Spinal cord (tissue), 10 donors: ENCODE measurements around the gene SPTLC1. TPM values are rescaled to one million over a fixed set of nuclear protein-coding genes. Genes with fewer than 3 reads are reported as not detected.
"Not testable (repeated sequence)": the region's sequence is repeated elsewhere in the genome, so short reads cannot be mapped to it uniquely, and the experiment has no call there.

Experiments
- DNase-seq, 6 donors: peaks; one replicate each; pipeline versions ENCODE4 v3.0.0 to v3.0.0-alpha.2; 2013 to 2015; ENCODE audit warnings: low spot score in 6 of 6, low read depth in 4 of 6
- H3K27ac ChIP-seq: one replicate; pipeline ENCODE4 v1.5.1; 2013; ENCODE audit warnings: low read depth, low read length, control low read depth
- H3K27me3 ChIP-seq: one replicate; pipeline ENCODE4 v1.6.1; 2013; ENCODE audit warnings: low read length; ENCODE audit not compliant: control insufficient read depth, insufficient read depth
- H3K36me3 ChIP-seq: one replicate; pipeline ENCODE4 v1.6.1; 2013; ENCODE audit warnings: low read length; ENCODE audit not compliant: control insufficient read depth, insufficient read depth
- H3K4me1 ChIP-seq: one replicate; pipeline ENCODE4 v1.6.1; 2013; ENCODE audit warnings: low read length; ENCODE audit not compliant: control insufficient read depth, insufficient read depth
- H3K4me3 ChIP-seq: one replicate; pipeline ENCODE4 v1.5.1; 2013; ENCODE audit warnings: low read depth, low read length, control low read depth
- H3K9me3 ChIP-seq: one replicate; pipeline ENCODE4 v1.6.1; 2013; ENCODE audit warnings: low read length; ENCODE audit not compliant: control insufficient read depth, insufficient read depth
- WGBS: methylation state at CpG from one replicate; pipeline ENCODE4 v1.1.5; 2013; ENCODE audit warnings: missing lambda C conversion rate; ENCODE audit not compliant: insufficient coverage; 5-methylcytosine and 5-hydroxymethylcytosine counted together
- polyA plus RNA-seq, 2 donors: library from polyadenylated mRNA; unstranded; fragments of 120-200 nt; gene quantifications; one replicate each; pipeline ENCODE4 v1.2.1, GENCODE V29; 2013; ENCODE audit not compliant: insufficient read length in 2 of 2
- total RNA-seq, 2 donors: library from RNA; depleted of rRNA in 1 of 2; stranded (reverse); fragments of 120-200 nt in 1 of 2; fragments of >200 nt in 1 of 2; gene quantifications; one replicate each; pipeline versions ENCODE4 v1.2.3 to v1.2.4, GENCODE V29; 2013 to 2014
- donor health status: healthy.

The SPTLC1 gene
- total and polyA plus RNA-seq, 4 donors = 63.8 to 126 (median 75.7) TPM

DNA sequence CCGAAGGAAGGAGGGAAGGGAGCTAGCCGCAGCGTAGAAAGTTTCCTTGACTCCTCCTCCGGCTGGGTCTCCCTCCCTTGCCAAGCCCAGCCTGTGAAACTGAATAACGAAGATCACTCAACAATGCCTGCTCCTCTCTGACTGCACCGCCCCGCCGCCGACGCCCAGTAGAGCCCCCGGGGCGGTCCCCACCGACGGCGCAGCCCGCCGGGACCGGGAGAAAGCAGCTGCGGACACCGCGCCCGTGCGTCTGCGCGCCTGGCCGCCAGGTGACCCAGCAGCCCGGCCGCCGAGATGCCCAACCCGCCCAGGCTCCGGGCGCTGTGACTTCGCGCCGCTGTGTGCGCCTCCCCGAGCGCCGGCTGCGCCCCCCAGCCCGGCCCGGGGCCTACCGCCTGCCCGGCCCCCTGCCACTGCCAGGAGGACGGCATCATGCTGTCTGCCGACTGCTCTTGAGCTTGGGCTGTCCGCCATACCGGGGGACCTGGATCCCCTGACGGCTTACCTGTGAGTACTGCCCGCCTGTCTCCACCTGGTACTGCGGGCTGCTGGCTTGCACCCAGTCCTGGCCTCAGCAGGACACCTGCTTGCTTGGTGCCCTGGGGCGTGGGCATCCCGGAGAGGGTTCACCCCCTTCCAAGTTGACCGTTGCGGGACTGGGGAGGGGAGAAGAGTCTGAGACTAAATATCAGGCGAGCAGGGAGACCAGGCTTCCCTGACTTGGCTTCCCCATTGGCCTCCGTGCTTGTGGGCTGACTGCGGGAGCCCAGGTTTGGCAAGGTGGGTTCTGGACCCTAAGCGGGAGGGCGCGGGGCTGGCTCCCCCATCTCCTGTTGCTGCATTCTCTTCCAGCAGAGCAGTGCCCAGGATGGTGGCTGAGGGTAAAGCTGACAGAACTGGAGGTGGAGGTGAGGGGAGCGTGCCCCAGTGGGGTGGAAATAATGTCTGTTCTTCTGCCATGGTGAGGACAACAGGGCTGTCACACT lies 26.2 kb upstream of the SPTLC1 start:
- Histone ChIP-seq H3K27ac (no peak overlapping the region), H3K4me1 (peaks cover 21% of the 10 kb centered on the region), H3K36me3 (no peaks in the 10 kb centered on the region), H3K4me3 (peak overlapping the region; percentile 16), H3K27me3 (peaks cover 26% of the 10 kb centered on the region), H3K9me3 (no peaks in the 10 kb centered on the region)
- no peak for DNase-seq
- 13% methylated on average over 61 of the region's 62 CpGs for WGBS

DNA sequence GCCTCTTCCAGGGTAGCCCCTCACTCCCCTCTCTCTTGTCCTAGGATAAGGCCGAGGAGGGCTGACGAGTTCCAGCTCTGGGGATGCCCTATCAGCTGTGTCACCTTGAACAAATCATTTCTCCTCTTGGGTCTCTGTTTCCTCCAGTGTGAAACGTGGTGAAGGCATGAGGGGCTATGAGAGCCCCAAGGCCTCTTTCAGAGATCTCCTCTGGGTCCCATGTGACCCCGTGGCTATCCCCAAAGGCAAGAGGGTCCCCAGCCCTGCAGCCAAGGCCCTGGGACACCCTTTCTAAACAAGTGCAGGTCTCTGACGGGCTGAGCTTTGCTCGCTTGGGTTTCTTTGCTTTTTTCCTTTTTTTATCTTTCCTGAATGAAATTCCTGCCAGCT lies 25.5 kb upstream of the SPTLC1 start:
- WGBS = 6% methylated on average over 6 of the region's 6 CpGs
- peaks cover 20% of the 10 kb centered on the region for H3K4me1 ChIP-seq
- H3K36me3 ChIP-seq = no peaks in the 10 kb centered on the region
- H3K27ac ChIP-seq = no peak overlapping the region
- H3K4me3 ChIP-seq = peak overlapping the region; percentile 16
- no peak for DNase-seq
- H3K9me3 ChIP-seq = no peaks in the 10 kb centered on the region
- peaks cover 26% of the 10 kb centered on the region for H3K27me3 ChIP-seq

DNA sequence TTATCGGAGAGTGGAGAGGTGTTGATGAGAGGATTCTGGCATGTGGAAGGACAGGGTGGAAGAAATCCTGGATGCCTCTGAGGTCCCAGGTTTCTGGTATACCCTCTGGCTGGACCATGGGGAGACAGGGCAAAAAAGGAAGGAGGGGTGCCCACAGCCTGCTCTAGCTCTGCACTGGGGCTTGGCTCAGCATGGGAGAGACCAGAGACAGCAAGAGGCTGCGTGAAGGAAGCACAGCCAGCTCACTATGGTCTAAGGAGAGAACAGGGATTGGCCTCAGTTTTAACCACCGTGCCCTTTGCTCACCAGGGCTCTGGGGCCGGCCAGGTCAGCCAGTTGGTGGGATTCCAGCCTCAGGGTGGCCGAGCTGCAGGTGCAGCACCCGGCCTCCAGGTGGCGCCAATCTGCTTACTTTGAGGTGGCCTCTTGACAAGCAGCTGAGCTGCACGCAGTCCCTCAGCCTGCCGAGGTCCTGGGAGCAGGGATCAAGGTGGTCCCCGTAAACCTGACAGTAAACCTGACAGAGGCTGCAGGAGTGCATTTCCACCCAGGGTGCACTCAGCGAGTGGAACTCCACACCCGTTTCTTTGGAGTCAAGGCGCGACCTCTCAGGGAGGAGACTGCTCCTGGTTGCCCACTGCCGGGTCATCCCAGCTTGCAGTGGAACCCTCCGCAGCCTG lies 25.0 kb upstream of the SPTLC1 start:
- DNase-seq = peak in 2 of 6 donors; percentile 64 to 73
- Histone ChIP-seq H3K36me3 (no peaks in the 10 kb centered on the region), H3K4me3 (no peak overlapping the region), H3K4me1 (peaks cover 20% of the 10 kb centered on the region), H3K9me3 (no peaks in the 10 kb centered on the region), H3K27ac (no peak overlapping the region), H3K27me3 (peaks cover 26% of the 10 kb centered on the region)
- WGBS = 15% methylated on average over 15 of the region's 16 CpGs

DNA sequence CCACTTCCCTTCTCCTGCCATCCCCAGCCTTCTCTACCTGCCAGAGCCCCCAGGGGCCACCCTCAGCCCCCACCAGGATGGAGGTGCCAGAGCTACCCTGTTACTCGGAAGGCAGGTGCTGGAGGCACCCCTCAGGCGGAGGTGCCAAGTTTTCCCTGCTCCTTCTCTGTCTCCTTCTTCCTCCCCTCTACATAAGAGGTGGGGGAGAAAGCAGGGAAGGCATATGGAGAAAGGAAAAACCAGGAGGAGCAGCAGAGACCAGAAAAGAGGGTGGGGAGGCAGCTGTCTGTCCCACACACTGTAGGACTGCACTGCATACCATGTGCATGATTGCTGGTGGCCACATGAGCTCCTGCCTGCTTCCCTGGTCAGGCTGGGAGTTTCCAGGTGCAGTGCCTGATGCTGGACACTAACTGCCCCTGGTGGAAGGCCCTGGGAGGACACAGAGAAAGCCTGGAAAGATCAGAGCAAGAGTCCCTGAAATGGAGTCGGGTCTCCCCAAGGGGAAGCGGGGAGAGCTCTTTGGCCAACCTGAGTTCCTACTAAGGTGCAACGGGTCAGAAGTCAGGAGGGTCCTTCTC lies 23.8 kb upstream of the SPTLC1 start:
- 89% methylated on average over 3 of the region's 5 CpGs for WGBS
- H3K9me3 ChIP-seq, H3K27ac ChIP-seq, H3K36me3 ChIP-seq, DNase-seq, H3K4me3 ChIP-seq: not testable (repeated sequence)
- H3K27me3 ChIP-seq = peaks cover 26% of the 10 kb centered on the region
- peaks cover 21% of the 10 kb centered on the region for H3K4me1 ChIP-seq

DNA sequence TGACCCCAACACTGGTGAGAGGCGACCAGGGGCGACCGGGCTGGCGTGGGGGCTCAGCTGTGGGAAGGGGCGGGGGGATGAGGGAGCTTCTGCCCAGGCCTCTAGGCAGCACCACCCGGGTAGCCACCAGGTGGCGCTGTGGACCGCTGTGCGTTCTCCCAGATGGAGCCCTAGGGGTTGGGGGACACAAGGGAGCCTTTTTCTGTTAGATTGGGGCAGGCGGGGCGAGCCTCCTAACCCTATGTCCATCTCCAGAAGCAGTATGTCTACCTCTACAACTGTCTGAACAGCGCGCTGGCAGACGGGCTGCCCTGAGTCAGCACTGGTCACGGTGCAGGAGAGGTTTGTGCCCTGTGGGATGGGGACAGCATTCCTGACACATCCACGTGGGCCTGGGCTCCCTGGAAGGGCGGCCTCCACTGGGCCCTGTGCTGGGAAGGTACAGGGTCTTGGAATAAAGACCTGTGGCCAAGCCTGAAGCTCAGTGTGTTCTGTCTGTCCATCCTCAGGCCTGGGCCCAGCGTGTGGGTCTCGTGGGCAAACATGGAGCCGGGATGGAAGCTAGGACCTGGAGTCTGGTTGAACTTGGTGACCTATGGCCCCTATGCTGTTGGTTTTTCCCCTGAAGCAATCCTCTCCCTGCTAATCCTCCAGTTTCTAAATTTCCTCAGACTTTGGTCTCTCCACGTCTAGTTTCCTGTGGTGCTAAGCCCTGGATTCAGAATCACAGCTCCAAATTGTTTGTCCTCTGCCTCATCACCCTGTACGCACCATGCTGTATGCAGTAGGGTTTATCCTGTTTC lies 23.1 kb upstream of the SPTLC1 start:
- H3K27me3 ChIP-seq = peaks cover 26% of the 10 kb centered on the region
- no peaks in the 10 kb centered on the region for H3K9me3 ChIP-seq
- H3K27ac ChIP-seq = no peak overlapping the region
- H3K4me3 ChIP-seq = no peak overlapping the region
- DNase-seq = peak in 3 of 6 donors; percentile 35 to 74 (median 72)
- peaks cover 25% of the 10 kb centered on the region for H3K4me1 ChIP-seq
- no peaks in the 10 kb centered on the region for H3K36me3 ChIP-seq
- 42% methylated on average over 16 of the region's 22 CpGs for WGBS

DNA sequence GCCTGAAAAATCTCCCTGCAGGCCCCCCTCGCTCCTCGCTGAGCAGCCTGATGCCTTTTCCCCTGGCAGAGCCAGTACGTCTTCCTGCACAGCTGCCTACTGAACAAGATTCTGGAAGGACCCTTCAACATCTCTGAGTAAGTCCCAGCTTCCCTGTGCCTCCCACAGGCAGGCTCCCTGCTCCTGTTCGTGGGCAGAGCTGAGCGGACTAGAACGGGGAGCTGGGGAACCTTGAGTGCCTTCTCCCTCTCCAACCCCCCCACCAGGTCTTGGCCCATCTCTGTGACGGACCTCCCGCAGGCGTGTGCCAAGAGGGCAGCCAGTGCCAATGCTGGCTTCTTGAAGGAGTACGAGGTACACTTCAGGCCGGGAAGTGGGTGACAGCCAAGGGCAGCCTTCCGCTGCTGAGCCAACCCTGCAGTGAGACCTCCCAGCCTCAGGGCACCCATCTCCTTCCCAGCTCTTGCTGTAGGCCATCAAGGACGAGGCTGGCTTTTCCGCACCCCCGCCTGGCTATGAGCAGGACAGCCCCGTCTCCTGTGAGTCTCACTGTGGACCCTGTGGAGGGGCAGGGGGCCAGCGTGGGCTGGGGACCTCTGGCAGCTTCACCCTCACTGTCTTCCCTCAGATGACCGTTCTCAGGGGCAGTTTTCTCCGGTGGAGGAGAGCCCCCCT lies 21.1 kb upstream of the SPTLC1 start:
- H3K27me3 ChIP-seq = peaks cover 15% of the 10 kb centered on the region
- no peak overlapping the region for H3K27ac ChIP-seq
- H3K9me3 ChIP-seq = no peaks in the 10 kb centered on the region
- DNase-seq = no peak
- no peaks in the 10 kb centered on the region for H3K36me3 ChIP-seq
- peaks cover 21% of the 10 kb centered on the region for H3K4me1 ChIP-seq
- H3K4me3 ChIP-seq = no peak overlapping the region
- whole genome bisulfite sequencing = 77% methylated on average over 18 of the region's 19 CpGs

DNA sequence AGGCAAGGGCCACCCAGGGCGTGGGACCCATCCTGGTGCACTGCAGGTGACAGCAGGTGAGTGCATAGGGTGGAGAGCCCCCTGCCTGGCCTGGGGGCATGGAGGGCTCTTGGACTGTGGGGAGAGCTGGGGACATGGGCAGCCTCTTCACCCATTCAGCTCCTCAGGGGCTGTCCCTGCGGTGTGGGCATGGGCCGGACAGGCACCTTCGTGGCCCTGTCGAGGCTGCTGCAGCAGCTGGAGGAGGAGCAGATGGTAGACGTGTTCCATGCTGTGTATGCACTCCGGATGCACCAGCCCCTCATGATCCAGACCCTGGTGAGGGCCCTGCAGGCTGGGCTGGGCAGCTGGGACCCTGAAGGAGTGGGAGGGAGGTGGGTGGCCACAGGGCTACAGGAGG lies 20.4 kb upstream of the SPTLC1 start:
- no peaks in the 10 kb centered on the region for H3K9me3 ChIP-seq
- peaks cover 10% of the 10 kb centered on the region for H3K27me3 ChIP-seq
- DNase-seq = no peak
- H3K36me3 ChIP-seq = no peaks in the 10 kb centered on the region
- no peak overlapping the region for H3K27ac ChIP-seq
- H3K4me3 ChIP-seq = no peak overlapping the region
- peaks cover 15% of the 10 kb centered on the region for H3K4me1 ChIP-seq
- WGBS = 80% methylated on average over 7 of the region's 7 CpGs

DNA sequence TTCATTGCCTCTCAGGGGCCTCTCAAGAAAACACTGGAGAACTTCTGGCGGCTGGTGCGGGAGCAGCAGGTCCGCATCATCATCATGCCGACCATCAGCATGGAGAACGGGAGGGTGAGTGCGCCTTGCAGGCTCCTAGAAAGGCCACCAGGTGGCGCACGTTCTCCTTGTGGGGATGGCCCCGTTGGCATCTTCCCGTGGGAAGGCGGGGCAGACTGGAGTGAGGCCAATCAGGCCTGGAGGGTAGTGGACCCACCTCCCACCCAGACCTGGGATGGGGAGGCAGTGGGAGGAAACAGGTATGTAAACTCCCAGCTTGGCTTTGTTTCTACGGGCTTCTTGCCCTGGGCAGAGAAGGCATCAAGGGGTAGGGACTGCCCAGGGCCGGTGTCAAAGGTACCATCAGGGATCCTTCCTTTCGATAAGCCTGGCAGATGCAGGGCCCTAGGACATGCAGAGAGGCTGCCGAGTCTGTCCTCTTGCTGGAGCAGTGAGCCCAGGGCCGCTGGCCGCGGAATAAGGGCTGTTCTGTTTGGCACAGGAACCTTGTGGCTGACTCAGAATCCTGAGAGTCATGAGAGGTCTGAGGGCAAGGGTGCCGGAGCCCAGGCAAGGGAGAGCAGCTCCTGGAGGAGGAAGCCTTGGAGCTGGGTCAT lies 18.9 kb upstream of the SPTLC1 start:
- no peaks in the 10 kb centered on the region for H3K9me3 ChIP-seq
- WGBS = 17% methylated on average over 17 of the region's 19 CpGs
- H3K4me3 ChIP-seq = no peak overlapping the region
- H3K27me3 ChIP-seq = no peaks in the 10 kb centered on the region
- H3K27ac ChIP-seq = no peak overlapping the region
- DNase-seq = peak in 4 of 6 donors; percentile 26 to 88 (median 59)
- peaks cover 10% of the 10 kb centered on the region for H3K4me1 ChIP-seq
- H3K36me3 ChIP-seq = no peaks in the 10 kb centered on the region
